ENCODE measurements around the gene NLGN1.

The NLGN1 gene

DNA sequence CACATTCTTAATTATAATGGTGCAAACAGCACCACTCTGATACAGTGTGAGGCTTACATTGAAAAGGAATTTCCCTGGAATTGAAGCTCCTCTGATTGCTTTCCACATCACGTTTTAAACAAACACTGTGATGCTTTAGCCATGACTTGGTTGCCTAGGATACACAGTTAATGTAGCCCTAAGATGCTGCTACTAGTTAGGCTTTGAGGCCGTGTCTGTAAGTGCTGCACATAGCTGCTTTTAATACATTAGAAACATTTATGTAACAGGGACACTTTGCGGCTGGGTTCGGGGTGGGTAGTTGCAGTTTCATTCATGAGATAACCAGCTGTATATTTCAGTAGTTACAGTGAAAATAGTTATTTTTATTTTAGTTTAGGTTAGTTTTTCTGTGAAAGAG lies 334.7 kb downstream of the NLGN1 start:
- DNase-seq: no peak

DNA sequence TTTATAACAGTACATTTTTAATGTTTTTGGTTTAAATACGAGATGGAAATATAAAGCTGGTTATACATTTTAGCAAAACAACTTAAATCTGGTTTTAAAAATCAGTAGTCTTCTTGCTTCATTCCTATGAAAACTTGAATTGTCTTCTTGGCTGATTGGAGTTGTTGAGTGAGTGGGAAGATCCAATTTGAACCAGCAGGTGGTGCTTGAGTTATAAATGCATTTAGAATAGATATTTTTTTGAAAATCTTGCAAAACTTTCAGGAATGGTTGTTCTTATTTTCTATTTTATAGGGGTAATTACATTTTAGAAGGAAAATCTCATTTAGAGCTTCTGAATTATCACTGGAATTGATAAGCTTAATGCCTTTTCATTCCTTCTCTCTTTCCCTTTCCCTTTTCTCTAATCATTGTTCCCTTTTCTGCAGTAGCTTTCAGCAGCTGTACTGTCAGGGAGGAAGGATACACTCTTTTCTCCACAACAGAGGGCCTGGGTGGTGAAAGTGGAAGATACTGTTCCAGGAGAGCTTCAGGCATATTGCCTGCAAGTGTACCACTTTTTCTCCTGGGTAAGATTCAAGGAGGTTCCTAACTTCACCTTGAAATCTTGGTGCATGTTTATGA lies 335.6 kb downstream of the NLGN1 start:
- DNase-seq: no peak

DNA sequence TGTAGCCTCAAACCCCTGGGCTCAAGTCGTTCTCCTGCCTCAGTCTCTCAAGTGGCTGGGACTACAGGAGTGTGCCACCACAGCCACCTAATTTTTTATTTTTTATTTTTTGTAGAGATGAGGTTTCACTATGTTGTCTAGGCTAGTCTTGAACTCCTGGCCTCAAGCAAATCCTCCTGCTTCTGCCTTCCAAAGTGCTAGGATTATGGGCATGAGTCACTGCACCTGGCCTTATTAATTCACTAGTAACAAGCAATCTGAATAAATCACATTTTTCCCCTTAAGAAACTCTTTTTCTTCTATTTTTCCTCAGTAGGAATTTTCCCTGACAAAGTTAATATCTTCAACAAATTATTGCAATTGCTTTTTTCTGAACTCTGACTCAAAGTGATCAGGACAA lies 336.9 kb downstream of the NLGN1 start:
- no peak for DNase-seq

GRCh38 chr3:173734895-173735294 lies 337.4 kb downstream of the NLGN1 start:
- no peak for DNase-seq

DNA sequence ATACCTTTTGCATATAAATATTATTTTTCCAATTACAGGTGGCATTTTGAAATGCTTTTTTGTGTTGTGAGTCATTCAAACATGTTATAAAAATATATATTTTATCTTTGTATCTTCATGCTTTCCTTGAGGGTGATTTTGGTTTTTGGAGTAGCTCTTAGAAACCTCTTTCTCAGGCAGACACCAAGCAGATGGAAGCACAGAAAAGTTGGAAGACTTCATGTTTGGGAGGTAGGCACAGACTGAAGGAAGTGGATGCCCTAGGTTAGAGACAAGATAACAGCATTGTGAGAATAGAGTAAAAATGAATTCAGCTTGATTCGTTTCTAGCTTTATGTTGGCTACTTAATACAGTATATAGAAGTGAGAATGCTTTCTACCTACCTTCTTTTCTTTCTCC lies 338.3 kb downstream of the NLGN1 start:
- no peak for DNase-seq

- DNase-seq: no peak
Measured at GRCh38 chr3:173737167-173737808, 339.7 kb downstream of the NLGN1 start.

- DNase-seq: no peak
Measured at GRCh38 chr3:173739726-173740125, 342.2 kb downstream of the NLGN1 start.

GRCh38 chr3:173742491-173742890 lies 344.9 kb downstream of the NLGN1 start:
- no peak for DNase-seq

- DNase-seq: no peak
Measured at GRCh38 chr3:173743111-173743510, 345.6 kb downstream of the NLGN1 start.

- DNase-seq: no peak
Measured at GRCh38 chr3:173743516-173743915, 346.0 kb downstream of the NLGN1 start.

- no peak for DNase-seq
Measured at GRCh38 chr3:173744479-173744878, 346.9 kb downstream of the NLGN1 start.

DNA sequence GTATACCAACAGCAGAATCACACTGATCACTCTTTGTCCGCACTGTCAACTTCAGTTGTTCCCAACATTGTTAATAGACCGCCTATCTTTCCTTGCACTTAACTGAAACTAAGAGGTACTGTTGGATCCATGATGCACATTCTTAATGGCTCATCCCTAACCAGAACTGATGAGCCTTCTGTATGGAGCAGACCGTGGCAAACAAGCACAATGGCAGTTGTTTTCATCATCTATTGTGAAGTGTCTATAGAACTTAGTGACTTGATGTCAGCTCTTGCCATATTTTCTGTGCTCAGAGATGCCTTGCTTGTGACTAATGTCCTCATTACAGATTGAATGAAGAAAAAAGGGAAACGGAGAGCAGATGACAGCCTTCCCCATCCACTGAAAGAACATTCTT lies 347.4 kb downstream of the NLGN1 start:
- no peak for DNase-seq

DNA sequence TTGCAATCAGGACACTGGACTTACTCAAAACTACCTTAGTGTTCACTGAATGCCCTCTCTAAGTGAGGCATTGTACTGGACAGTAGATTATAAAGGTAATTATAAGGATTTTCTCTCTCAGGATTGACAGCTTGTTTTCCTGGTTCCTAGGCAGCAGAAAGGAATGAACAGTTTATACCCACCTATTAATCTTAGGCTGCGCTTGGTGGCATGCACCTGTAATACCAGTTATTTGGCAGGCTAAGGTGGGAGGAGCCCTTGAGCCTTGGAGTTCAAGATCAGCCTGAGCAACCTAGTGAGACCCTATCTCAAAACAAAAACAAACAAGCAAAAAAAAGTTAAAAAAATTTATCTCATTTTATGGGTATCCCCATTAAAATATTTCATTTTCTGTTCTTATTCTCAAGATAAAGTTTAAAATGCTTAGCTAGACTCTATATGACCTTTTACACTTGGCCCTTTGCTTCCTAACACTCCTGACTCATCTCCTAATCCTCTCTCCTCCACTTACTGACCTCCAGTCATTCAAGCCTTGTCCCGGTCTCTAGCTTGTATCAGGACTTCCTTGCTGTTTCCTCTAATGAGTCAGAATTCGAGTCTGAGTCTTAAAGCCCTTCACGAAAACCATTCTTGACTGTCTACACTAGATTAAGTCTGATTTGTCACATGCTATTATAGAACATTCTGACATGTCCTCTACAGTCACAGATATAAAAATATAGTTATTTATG lies 348.6 kb downstream of the NLGN1 start:
- DNase-seq: no peak

DNA sequence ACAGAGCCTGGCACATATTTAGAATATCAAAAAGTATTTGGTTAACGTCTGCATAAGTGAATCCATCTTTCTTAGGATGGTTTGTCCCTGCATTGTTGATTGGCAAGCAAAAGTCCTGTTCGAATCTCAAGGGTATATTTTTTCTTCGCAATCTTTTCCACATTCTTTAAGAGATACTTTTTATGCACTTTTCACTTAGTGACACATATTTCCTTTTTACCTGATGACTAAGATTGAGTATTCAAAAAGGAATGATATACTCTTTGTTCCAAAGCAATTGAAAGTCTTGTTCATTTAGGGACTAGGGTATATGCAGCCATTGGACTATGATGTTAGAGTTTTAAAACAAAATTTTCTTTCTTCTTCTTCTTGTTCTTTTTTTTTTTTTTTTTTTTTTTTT lies 349.9 kb downstream of the NLGN1 start:
- DNase-seq: no peak

- no peak for DNase-seq
Measured at GRCh38 chr3:173748105-173748504, 350.6 kb downstream of the NLGN1 start.

GRCh38 chr3:173750095-173750494 lies 352.6 kb downstream of the NLGN1 start:
- no peak for DNase-seq

- no peak for DNase-seq
Measured at GRCh38 chr3:173750591-173750990, 353.0 kb downstream of the NLGN1 start.

GRCh38 chr3:173753593-173753992 lies 356.0 kb downstream of the NLGN1 start:
- DNase-seq: no peak

GRCh38 chr3:173755161-173755560 lies 357.6 kb downstream of the NLGN1 start:
- no peak for DNase-seq

DNA sequence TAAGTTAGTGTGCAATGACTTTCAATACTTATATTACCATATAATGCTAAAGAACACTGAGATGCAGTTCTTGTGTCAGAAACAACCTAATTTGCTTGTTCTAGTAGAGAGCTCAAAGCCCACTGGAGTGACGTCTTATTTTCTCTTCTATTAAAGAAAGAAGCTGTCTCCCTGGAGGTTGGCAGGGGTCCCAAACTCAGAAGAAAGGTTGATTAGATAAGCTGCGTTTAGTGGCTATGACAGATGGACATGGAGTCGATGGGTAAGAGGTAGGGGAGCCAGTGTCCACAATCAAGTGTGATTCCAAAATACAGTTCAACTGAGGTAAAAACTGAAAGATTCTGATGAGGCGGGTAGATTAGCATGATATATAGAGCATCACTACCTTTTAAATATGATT lies 363.6 kb downstream of the NLGN1 start:
- DNase-seq: no peak

- no peak for DNase-seq
Measured at GRCh38 chr3:173762501-173762900, 365.0 kb downstream of the NLGN1 start.

DNA sequence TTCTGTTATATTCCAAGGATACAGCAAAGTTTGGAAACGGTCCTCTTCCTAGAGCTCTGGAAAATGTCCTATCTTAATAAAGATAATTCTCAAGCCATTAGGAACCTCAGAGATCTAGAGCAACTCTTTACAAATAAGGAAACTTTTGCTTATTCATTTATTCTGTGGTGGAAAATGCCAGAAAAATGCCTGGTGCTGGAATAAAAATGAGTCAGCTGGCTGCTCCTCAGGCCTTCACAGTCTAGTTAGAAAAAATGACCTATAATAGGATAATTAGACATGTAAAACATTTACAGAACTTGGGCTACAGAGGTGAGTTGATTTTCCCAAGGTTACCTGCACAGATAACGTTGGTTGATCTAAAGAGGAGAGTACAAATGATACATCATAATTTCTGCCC lies 372.5 kb downstream of the NLGN1 start:
- no peak for DNase-seq

DNA sequence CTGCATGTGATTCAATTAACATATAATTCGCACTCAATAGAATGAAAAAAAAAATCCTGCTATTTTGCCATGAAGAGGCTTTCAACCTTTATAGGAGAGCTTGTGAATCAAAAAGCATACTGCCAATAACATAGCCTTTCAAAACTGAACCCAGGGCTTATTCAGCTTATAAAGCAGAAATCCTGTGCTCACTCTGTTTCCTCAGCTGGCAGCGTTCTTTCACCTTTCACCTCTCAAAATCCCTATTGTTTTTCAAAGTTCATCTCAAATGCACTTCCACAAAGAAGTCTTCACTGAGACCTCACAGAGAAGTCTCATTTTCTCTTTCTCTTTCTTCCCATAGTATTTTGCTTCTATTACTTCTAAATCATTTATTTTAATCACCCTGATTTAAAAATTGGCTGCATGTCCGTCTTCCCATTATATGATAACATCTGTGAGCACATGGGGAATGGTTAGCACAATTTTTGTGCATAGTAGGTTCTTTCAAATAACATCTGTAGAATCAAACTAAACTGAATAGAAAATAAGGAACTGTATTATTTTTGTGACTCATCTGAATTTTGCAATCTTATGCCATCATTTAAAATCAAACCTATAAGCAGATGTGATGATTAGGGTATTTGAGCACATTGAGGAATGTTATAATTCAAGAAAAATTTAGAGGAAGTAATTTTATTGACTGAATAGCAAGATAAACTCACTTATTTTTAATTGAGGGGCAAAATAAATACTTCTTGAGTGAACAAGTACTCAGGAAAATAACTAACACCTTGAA lies 373.4 kb downstream of the NLGN1 start:
- no peak for DNase-seq

GRCh38 chr3:173773800-173774199 lies 376.3 kb downstream of the NLGN1 start:
- no peak for DNase-seq

All from DMS79 (cell line).